ENCODE data around the gene HOXC6. TPM values are rescaled to one million over a fixed set of nuclear protein-coding genes. Genes with fewer than 3 reads are reported as not detected.

HOXC6 gene
- polyA plus RNA-seq, 1 experiment: 0.02 TPM

GRCh38 chr12:54000116-54001114 lies 27.8 kb upstream of the HOXC6 start, which contains the start of gene HOXC9:
HOXC9 (plus strand) TSS chr12:54000161; CDS start chr12:54000189, 28 bp downstream.
- ChIA-PET CTCF (interaction anchor here (0.6 to 3.5 kb wide), 3 partner anchors 192 to 251 kb away, joined by 3 to 16 read pairs (median 4); no protein-coding TSS in a partner anchor), POLR2A (interaction anchor here (0.9 kb wide), 1 partner anchor 13 kb away, joined by 3 read pairs; no protein-coding TSS in a partner anchor)
- Histone ChIP-seq H3K27ac (ENCODE audit: low read depth, low read length) (no peak within 1 kb of the TSS), H3K9me3 (ENCODE audit: control insufficient read depth, insufficient read depth, low read length) (peaks cover 9% of the 10 kb centered on the region; the same call in 1 of the 2 replicates), H3K27me3 (ENCODE audit: control insufficient read depth, insufficient read depth, low read length) (peaks cover 98% of the 10 kb centered on the region), H3K4me3 (ENCODE audit: low read depth, low read length) (peak within 1 kb of the TSS; percentile 32)
- no peak for TF ChIP-seq CTCF (IDR thresholded peaks at IDR 0.05; ENCODE audit: low read depth, low read length)
- DNase-seq (ENCODE audit: low read depth, low spot score): no peak

GRCh38 chr12:54001283-54002187 lies 26.7 kb upstream of the HOXC6 start:
- ChIA-PET CTCF (interaction anchor here (1.0 to 7.8 kb wide), 5 partner anchors 200 to 215 kb away, joined by 3 to 107 read pairs (median 9); no protein-coding TSS in a partner anchor), POLR2A (no interaction called here)
- H3K9me3 ChIP-seq (ENCODE audit: control insufficient read depth, insufficient read depth, low read length): peaks cover 9% of the 10 kb centered on the region; the same call in 1 of the 2 replicates
- DNase-seq (ENCODE audit: low read depth, low spot score): no peak
- no peak overlapping the region for H3K4me3 ChIP-seq (ENCODE audit: low read depth, low read length)
- no peak for TF ChIP-seq CTCF (IDR thresholded peaks at IDR 0.05; ENCODE audit: low read depth, low read length)
- no peak overlapping the region for H3K27ac ChIP-seq (ENCODE audit: low read depth, low read length)
- peaks cover 97% of the 10 kb centered on the region for H3K27me3 ChIP-seq (ENCODE audit: control insufficient read depth, insufficient read depth, low read length)

GRCh38 chr12:54002278-54002914 lies 25.8 kb upstream of the HOXC6 start:
- Histone ChIP-seq H3K9me3 (ENCODE audit: control insufficient read depth, insufficient read depth, low read length) (peaks cover 5% of the 10 kb centered on the region; the same call in 1 of the 2 replicates), H3K4me3 (ENCODE audit: low read depth, low read length) (no peak overlapping the region), H3K27me3 (ENCODE audit: control insufficient read depth, insufficient read depth, low read length) (peaks cover 97% of the 10 kb centered on the region), H3K27ac (ENCODE audit: low read depth, low read length) (no peak overlapping the region)
- DNase-seq (ENCODE audit: low read depth, low spot score): no peak
- CTCF ChIA-PET: interaction anchor here (1.0 to 7.8 kb wide), 4 partner anchors 199 to 214 kb away, joined by 3 to 107 read pairs (median 6); no protein-coding TSS in a partner anchor
- no peak for TF ChIP-seq CTCF (IDR thresholded peaks at IDR 0.05; ENCODE audit: low read depth, low read length)
- POLR2A ChIA-PET: no interaction called here

- POLR2A ChIA-PET: no interaction called here
- DNase-seq (ENCODE audit: low read depth, low spot score): no peak
- TF ChIP-seq CTCF (IDR thresholded peaks at IDR 0.05; ENCODE audit: low read depth, low read length): no peak
- H3K27ac ChIP-seq (ENCODE audit: low read depth, low read length): no peak overlapping the region
- CTCF ChIA-PET: interaction anchor here (0.7 to 7.8 kb wide), 4 partner anchors 198 to 238 kb away, joined by 3 to 107 read pairs (median 6); no protein-coding TSS in a partner anchor
- no peak overlapping the region for H3K4me3 ChIP-seq (ENCODE audit: low read depth, low read length)
- peaks cover 5% of the 10 kb centered on the region; the same call in 1 of the 2 replicates for H3K9me3 ChIP-seq (ENCODE audit: control insufficient read depth, insufficient read depth, low read length)
- H3K27me3 ChIP-seq (ENCODE audit: control insufficient read depth, insufficient read depth, low read length): peaks cover 97% of the 10 kb centered on the region
These were observed 25.3 kb upstream of the HOXC6 start for GRCh38 chr12:54002915-54003389.

Measured in AG04450 (cell line).